H1 (cell line): ENCODE results near the gene AP2A2. TPM values are rescaled to one million over a fixed set of nuclear protein-coding genes. Genes with fewer than 3 reads are reported as not detected.

Experiments used
- CTCF ChIA-PET: fragments of 300-600 bp; sonication (Branson Sonifier 250); formaldehyde crosslinking; loops from one replicate; lab custom pipeline; 2021; ENCODE audit not compliant: partially characterized antibody; lab: Charles Lee
- POLR2A ChIA-PET: fragments of 300-600 bp; sonication (Branson Sonifier 250); formaldehyde crosslinking; loops from one replicate; lab custom pipeline; 2021; ENCODE audit warnings: inconsistent platforms; ENCODE audit not compliant: partially characterized antibody; lab: Charles Lee
- DNase-seq, 2 experiments: peaks; one replicate each; pipeline versions ENCODE4 v3.0.0 to v3.0.0-alpha.2; 2010 to 2022; ENCODE audit warnings: low spot score in 2 of 2, low read depth in 1 of 2, mixed read lengths in 1 of 2
- FAIRE-seq: peaks from 2 replicates; lab custom pipeline; 2011; peaks lifted over from hg19 to GRCh38; lab: Jason Lieb, UNC
- H2AFZ ChIP-seq: 2 replicates; pipeline ENCODE4 v1.8.1; 2012; ENCODE audit warnings: low read length, inconsistent platforms
- H2AK5ac ChIP-seq: 2 replicates; pipeline ENCODE4 v1.6.1; 2013; ENCODE audit warnings: low read depth, low read length
- H2BK120ac ChIP-seq: replicated peaks from 2 replicates; pipeline ENCODE3; 2013; ENCODE audit warnings: low read depth, low read length, inconsistent platforms
- H2BK12ac ChIP-seq: 2 replicates; pipeline ENCODE4 v1.6.1; 2013; ENCODE audit warnings: low read depth, low read length
- H2BK15ac ChIP-seq: 2 replicates; pipeline ENCODE4 v1.6.1; 2013; ENCODE audit warnings: low read length
- H2BK20ac ChIP-seq: 2 replicates; pipeline ENCODE4 v1.6.1; 2013; ENCODE audit warnings: low read length
- H2BK5ac ChIP-seq: 2 replicates; pipeline ENCODE4 v1.6.1; 2013; ENCODE audit warnings: low read depth, low read length
- H3K14ac ChIP-seq: 2 replicates; pipeline ENCODE4 v1.6.1; 2013; ENCODE audit warnings: inconsistent platforms; ENCODE audit not compliant: insufficient read length
- H3K18ac ChIP-seq: 2 replicates; pipeline ENCODE4 v1.6.1; 2013; ENCODE audit warnings: low read length; ENCODE audit errors: extremely low read depth
- H3K23ac ChIP-seq: 2 replicates; pipeline ENCODE4 v1.6.1; 2013; ENCODE audit warnings: inconsistent platforms; ENCODE audit not compliant: insufficient read length
- H3K23me2 ChIP-seq: 2 replicates; pipeline ENCODE4 v1.6.1; 2013; ENCODE audit warnings: low read depth, low read length
- H3K27ac ChIP-seq: 2 replicates; pipeline ENCODE4 v1.6.1; 2011; ENCODE audit warnings: low read depth, low read length, inconsistent platforms
- H3K27me3 ChIP-seq, 4 experiments: replicated peaks in 1 of 4; 1 replicate in 1 of 4; 2 replicates in 3 of 4; pipeline versions ENCODE4 v1.6.1 to v1.8.1; 2011 to 2013; ENCODE audit warnings: low read length in 3 of 4, mild to moderate bottlenecking in 3 of 4, inconsistent platforms in 2 of 4, mixed read lengths in 2 of 4, moderate library complexity in 1 of 4; ENCODE audit not compliant: control insufficient read depth in 3 of 4, insufficient read depth in 3 of 4; ENCODE audit errors: extremely low read depth in 1 of 4
- H3K36me3 ChIP-seq, 4 experiments: 2 replicates each; pipeline versions ENCODE4 v1.6.1 to v1.8.1; 2011 to 2013; ENCODE audit warnings: mild to moderate bottlenecking in 4 of 4, low read length in 3 of 4, moderate library complexity in 2 of 4, control low read depth in 1 of 4, inconsistent platforms in 1 of 4; ENCODE audit not compliant: insufficient read depth in 4 of 4, control insufficient read depth in 2 of 4
- H3K4ac ChIP-seq: replicated peaks from 2 replicates; pipeline ENCODE3; 2013; ENCODE audit warnings: low read length, low read depth, mixed read lengths, inconsistent platforms; ENCODE audit not compliant: insufficient read length
- H3K4me1 ChIP-seq, 4 experiments: replicated peaks in 1 of 4; 1 replicate in 1 of 4; 2 replicates in 3 of 4; pipeline versions ENCODE4 v1.6.1 to v1.8.1; 2011 to 2013; ENCODE audit warnings: low read length in 3 of 4, inconsistent platforms in 2 of 4, mixed read lengths in 1 of 4; ENCODE audit not compliant: insufficient read depth in 4 of 4, control insufficient read depth in 3 of 4
- H3K4me2 ChIP-seq, 2 experiments: 2 replicates each; pipeline versions ENCODE4 v1.6.1 to v1.8.1; 2011 to 2013; ENCODE audit warnings: low read depth in 2 of 2, low read length in 2 of 2, control low read depth in 1 of 2, inconsistent platforms in 1 of 2, mild to moderate bottlenecking in 1 of 2; ENCODE audit not compliant: insufficient read depth in 1 of 2
- H3K4me3 ChIP-seq, 4 experiments: fragments of 200-600, 300-600 bp in 1 of 4; sonication (generic), shearing (Covaris generic), sonication (Bioruptor Twin) in 1 of 4; 2 replicates each; pipeline versions ENCODE4 v1.5.1 to v1.8.1; 2011 to 2016; ENCODE audit warnings: low read length in 4 of 4, low read depth in 3 of 4, control low read depth in 2 of 4, inconsistent platforms in 2 of 4, mild to moderate bottlenecking in 2 of 4, mixed read lengths in 1 of 4, moderate library complexity in 1 of 4; ENCODE audit not compliant: insufficient read depth in 2 of 4; ENCODE audit errors: extremely low read depth in 1 of 4
- H3K56ac ChIP-seq: replicated peaks from 2 replicates; pipeline ENCODE3; 2013; ENCODE audit warnings: low read depth, mild to moderate bottlenecking, mixed read lengths, low read length, inconsistent platforms; ENCODE audit not compliant: insufficient read length
- H3K79me1 ChIP-seq: 2 replicates; pipeline ENCODE4 v1.6.1; 2013; ENCODE audit warnings: low read depth, low read length, control low read depth
- H3K79me2 ChIP-seq, 2 experiments: 2 replicates each; pipeline versions ENCODE4 v1.6.1 to v1.8.1; 2012 to 2013; ENCODE audit warnings: low read length in 2 of 2, mild to moderate bottlenecking in 2 of 2, inconsistent platforms in 1 of 2; ENCODE audit not compliant: insufficient read depth in 2 of 2, control insufficient read depth in 1 of 2
- H3K9ac ChIP-seq, 4 experiments: replicated peaks in 1 of 4; 1 replicate in 1 of 4; 2 replicates in 3 of 4; pipeline versions ENCODE4 v1.6.1 to v1.8.1; 2011 to 2013; ENCODE audit warnings: low read depth in 3 of 4, low read length in 3 of 4, control low read depth in 2 of 4, mild to moderate bottlenecking in 2 of 4, moderate library complexity in 2 of 4, inconsistent platforms in 1 of 4; ENCODE audit errors: extremely low read depth in 1 of 4
- H3K9me3 ChIP-seq, 2 experiments: 2 replicates each; pipeline versions ENCODE4 v1.6.1 to v1.8.1; 2012 to 2013; ENCODE audit warnings: mild to moderate bottlenecking in 2 of 2, moderate library complexity in 2 of 2, control low read depth in 1 of 2, inconsistent platforms in 1 of 2, low read depth in 1 of 2, low read length in 1 of 2, mixed read lengths in 1 of 2; ENCODE audit not compliant: insufficient read depth in 2 of 2
- H4K20me1 ChIP-seq, 2 experiments: replicated peaks in 1 of 2; 2 replicates each; pipeline versions ENCODE3 to v1.8.1; 2011 to 2013; ENCODE audit warnings: inconsistent platforms in 2 of 2, low read length in 2 of 2, mild to moderate bottlenecking in 1 of 2; ENCODE audit not compliant: insufficient read depth in 2 of 2, control insufficient read depth in 1 of 2
- H4K5ac ChIP-seq: 2 replicates; pipeline ENCODE4 v1.6.1; 2013; ENCODE audit warnings: low read length, low read depth, mixed read lengths, inconsistent platforms; ENCODE audit not compliant: insufficient read length
- H4K8ac ChIP-seq: 2 replicates; pipeline ENCODE4 v1.8.0; 2013; ENCODE audit warnings: mild to moderate bottlenecking, moderate library complexity, low read length, inconsistent platforms; ENCODE audit not compliant: insufficient read depth; ENCODE audit errors: extremely low read depth
- H4K91ac ChIP-seq: replicated peaks from 2 replicates; pipeline ENCODE3; 2013; ENCODE audit warnings: low read length, mixed read lengths, inconsistent platforms; ENCODE audit not compliant: insufficient read length
- BACH1 ChIP-seq: IDR thresholded peaks from 2 replicates; pipeline ENCODE4 v1.6.1; 2012; ENCODE audit warnings: low read length, improper control_type of control experiment
- HDAC2 ChIP-seq, 2 experiments: fragments of 300-600 bp in 1 of 2; sonication (generic) in 1 of 2; IDR thresholded peaks; 2 replicates each; pipeline ENCODE4 v1.6.1; 2011 to 2012; ENCODE audit warnings: low read depth in 2 of 2, low read length in 2 of 2, mild to moderate bottlenecking in 2 of 2, moderate library complexity in 2 of 2, borderline replicate concordance in 1 of 2, inconsistent platforms in 1 of 2
- NRF1 ChIP-seq: IDR thresholded peaks from 2 replicates; pipeline ENCODE4 v1.6.1; 2011; ENCODE audit warnings: mild to moderate bottlenecking, low read depth, low read length, improper control_type of control experiment
- RNF2 ChIP-seq: fragments of 200-900, 300-1000 bp; sonication (generic); IDR thresholded peaks from 2 replicates; pipeline ENCODE4 v1.7.1; 2016; ENCODE audit warnings: borderline replicate concordance, low read depth, mild to moderate bottlenecking, antibody characterized with exemption, low read length; ENCODE audit not compliant: poor library complexity, severe bottlenecking; ENCODE audit errors: missing control alignments
- TCF12 ChIP-seq: IDR thresholded peaks from 2 replicates; pipeline ENCODE4 v1.6.1; 2011; ENCODE audit warnings: low read depth, mild to moderate bottlenecking, low read length
- WGBS, 2 experiments: shearing (Covaris generic) in 1 of 2; methylation state at CpG; one replicate each; pipeline versions ENCODE4 v1.1.6 to v1.1.7; 2013 to 2015; ENCODE audit warnings: low lambda C conversion rate in 2 of 2, mixed read lengths in 2 of 2, inconsistent platforms in 1 of 2, low coverage in 1 of 2, missing lambda C conversion rate in 1 of 2; ENCODE audit not compliant: insufficient replicate concordance in 2 of 2, insufficient coverage in 1 of 2, insufficient read length in 1 of 2; ENCODE audit errors: extremely low coverage in 1 of 2, missing lambda C conversion rate in 1 of 2; 5-methylcytosine and 5-hydroxymethylcytosine counted together
- polyA plus RNA-seq, 7 experiments: library from polyadenylated mRNA; depleted of rRNA in 3 of 7; stranded (reverse) in 5 of 7; unstranded in 2 of 7; fragments of >200 nt in 5 of 7; fragments of 200-250 nt in 2 of 7; gene quantifications; 1 replicate in 5 of 7; 2 replicates in 1 of 7; 4 replicates in 1 of 7; pipeline versions ENCODE4 v1.2.1 to v1.2.3, GENCODE V29; 2011 to 2013; ENCODE audit warnings: missing spikeins in 2 of 7, mixed read lengths in 2 of 7
- total RNA-seq: library from RNA; stranded (reverse); fragmentation: NEBNext Ultra II Directional; extraction: Animal tissue kit (Norgen Biotek cat#: 25700); gene quantifications from 2 replicates; pipeline ENCODE4 v1.2.1, GENCODE V29; 2021

AP2A2 gene
- total and polyA plus RNA-seq, 2 of the 8 experiments (the other 6 are each of a cell fraction or from before 2014, with no cell fraction given) = 50.0 to 65.0 TPM

GRCh38 chr11:1041149-1041467 is 115.4 kb downstream of the AP2A2 start:
- FAIRE-seq = no peak

More at GRCh38 chr11:1041149-1041467, 115.4 kb downstream of the AP2A2 start:
- no peaks in the 10 kb centered on the region for H3K27me3 ChIP-seq
- no peak overlapping the region for H3K4me2 ChIP-seq
- H2AK5ac ChIP-seq = no peak overlapping the region
- no peak overlapping the region for H3K27ac ChIP-seq
- no peak overlapping the region for H3K23ac ChIP-seq
- no peak overlapping the region for H4K5ac ChIP-seq
- no peak overlapping the region for H3K4ac ChIP-seq
- no peak overlapping the region for H2BK12ac ChIP-seq
- CTCF ChIA-PET = interaction anchor here (0.7 to 5.0 kb wide), 5 partner anchors 9 to 167 kb away, joined by 3 to 22 read pairs (median 3); no protein-coding TSS in a partner anchor
- no peaks in the 10 kb centered on the region for H3K79me1 ChIP-seq
- no peak overlapping the region for H3K9ac ChIP-seq
- H3K18ac ChIP-seq = no peak overlapping the region
- no peak for DNase-seq
- H2AFZ ChIP-seq = no peak overlapping the region
- H3K9me3 ChIP-seq = no peaks in the 10 kb centered on the region
- H4K8ac ChIP-seq = peak overlapping the region; percentile 51; the same call in 1 of the 2 replicates
- no peaks in the 10 kb centered on the region; the same call in 1 of the 2 replicates for H3K23me2 ChIP-seq
- no peak overlapping the region for H2BK5ac ChIP-seq
- no peaks in the 10 kb centered on the region for H3K36me3 ChIP-seq
- no peak overlapping the region for H2BK15ac ChIP-seq
- POLR2A ChIA-PET = interaction anchor here (0.7 to 1.6 kb wide), 6 partner anchors 11 to 250 kb away, joined by 3 to 4 read pairs (median 4); no protein-coding TSS in a partner anchor
- 96% methylated on average over 7 of the region's 8 CpGs; no CpG with 5 or more reads in 1 of the 2 experiments for WGBS, 2 experiments
- no peak overlapping the region for H3K4me3 ChIP-seq
- no peak overlapping the region for H2BK120ac ChIP-seq
- peaks cover 0 to 3% of the 10 kb centered on the region in 2 experiments for H4K20me1 ChIP-seq
- no peak overlapping the region for H3K56ac ChIP-seq
- TF ChIP-seq NRF1 = no peak
- no peak for TF ChIP-seq HDAC2 (IDR thresholded peaks at IDR 0.05; ENCODE audit: borderline replicate concordance in 1 of 2, low read depth in 2 of 2, low read length in 2 of 2)
- TF ChIP-seq TCF12 = no peak
- TF ChIP-seq RNF2 = no peak
- TF ChIP-seq BACH1 = no peak
- H2BK20ac ChIP-seq = no peak overlapping the region
- H4K91ac ChIP-seq = no peak overlapping the region
- H3K4me1 ChIP-seq = no peaks in the 10 kb centered on the region; a peak in 2 of 7 replicates
- no peak overlapping the region for H3K14ac ChIP-seq
- no peaks in the 10 kb centered on the region for H3K79me2 ChIP-seq
